ENCODE data around the gene YIF1B. TPM values are rescaled to one million over a fixed set of nuclear protein-coding genes. Genes with fewer than 3 reads are reported as not detected.

Gene YIF1B
- total and polyA plus RNA-seq, 2 donors (not counting 3 experiments of a cell fraction or from before 2014, with no cell fraction given) = 85.8 to 249 TPM

GRCh38 chr19:38308926-38309614 is 6.7 kb downstream of the YIF1B start:
- dilution Hi-C loops (cut with MboI; ENCODE audit: extremely low pct_ligation_motif_present, low sequenced_read_pairs) (no loop called here), intact Hi-C loops (cut with micrococcal nuclease) (no loop called here)
- POLR2A ChIA-PET = no interaction called here
- H3K4me1 ChIP-seq (ENCODE audit: control insufficient read depth, extremely low read depth, insufficient read depth, low read length) = peaks cover 8% of the 10 kb centered on the region
- H3K9me3 ChIP-seq (replicated peaks; ENCODE audit: control insufficient read depth, insufficient read depth, low read length) = no peaks in the 10 kb centered on the region
- peaks cover 3% of the 10 kb centered on the region for H3K79me2 ChIP-seq (ENCODE audit: control insufficient read depth, insufficient read depth, low read length)
- no peak for TF ChIP-seq POLR2AphosphoS5 (IDR thresholded peaks at IDR 0.05; ENCODE audit: insufficient read depth, low read depth, low read length)
- TF ChIP-seq EZH2 (IDR thresholded peaks at IDR 0.05; ENCODE audit: borderline replicate concordance, low read depth, low read length, severe bottlenecking) = no peak
- TF ChIP-seq MYC (IDR thresholded peaks at IDR 0.05; ENCODE audit: low read depth, low read length) = no peak
- no peak for TF ChIP-seq JUN (IDR thresholded peaks at IDR 0.05; ENCODE audit: borderline replicate concordance, insufficient read depth, insufficient read length, low read depth)
- no peak for TF ChIP-seq CTCF (IDR thresholded peaks at IDR 0.05; ENCODE audit: extremely low read depth in 1 of 2, insufficient read depth in 1 of 2, low read depth in 1 of 2, low read length in 2 of 2)
- no peak for TF ChIP-seq POLR2A (IDR thresholded peaks at IDR 0.05; ENCODE audit: low read depth, low read length)
- TF ChIP-seq FOS (IDR thresholded peaks at IDR 0.05; ENCODE audit: borderline replicate concordance, insufficient read depth, low read length) = no peak
- no peak for TF ChIP-seq GATA2 (IDR thresholded peaks at IDR 0.05; ENCODE audit: insufficient read depth, insufficient read length, low read depth, low read length)
- no peak for TF ChIP-seq MAX (IDR thresholded peaks at IDR 0.05; ENCODE audit: insufficient read depth, insufficient read length)
- no peak overlapping the region for H3K4me3 ChIP-seq (replicated peaks in 1 of 3; ENCODE audit: insufficient read depth in 1 of 3, low read depth in 1 of 3, low read length in 3 of 3)
- DNase-seq (ENCODE audit: low read depth, low spot score) = no peak
- no peak for FAIRE-seq
- no peak overlapping the region for H3K4me2 ChIP-seq (ENCODE audit: insufficient read depth, low read length)
- no peaks in the 10 kb centered on the region for H3K9me1 ChIP-seq (replicated peaks; ENCODE audit: control insufficient read depth, extremely low read depth, insufficient read depth, low read length)
- no peak overlapping the region for H2AFZ ChIP-seq (ENCODE audit: low read depth, low read length)
- CTCF ChIA-PET = no interaction called here
- no peak overlapping the region for H3K27ac ChIP-seq (ENCODE audit: insufficient read depth, low read depth, low read length)
- H3K36me3 ChIP-seq (ENCODE audit: control insufficient read depth in 2 of 2, extremely low read depth in 1 of 2, insufficient read depth in 2 of 2, low read length in 2 of 2) = peaks cover 0 to 10% of the 10 kb centered on the region in 2 experiments
- no peaks in the 10 kb centered on the region for H3K27me3 ChIP-seq (ENCODE audit: control insufficient read depth in 2 of 2, insufficient read depth in 2 of 2, low read length in 2 of 2)
- H4K20me1 ChIP-seq (replicated peaks; ENCODE audit: control insufficient read depth, extremely low read depth, insufficient read depth, low read length) = no peaks in the 10 kb centered on the region
- BruUV-seq (replicated peaks) = no TSS peak
- no peak overlapping the region for H3K9ac ChIP-seq (replicated peaks; ENCODE audit: extremely low read depth, insufficient read depth, low read length)
